Activated T-helper 2 cell treated with anti-CD3 and anti-CD28 coated beads, Interferon-gamma antibody, Interleukin-2, Interleukin-4, amounts not matched to agents 10 μg/mL and 5 μg/mL and 100 μg/mL, durations not matched to agents 14 hours and 24 hours and 36 hours (primary cell): ENCODE data around the gene ZNF763. TPM values are rescaled to one million over a fixed set of nuclear protein-coding genes. Genes with fewer than 3 reads are reported as not detected.

Source experiments
- total RNA-seq: library from RNA; stranded (reverse); gene quantifications from 2 replicates; pipeline ENCODE4 v1.2.3, GENCODE V29; 2022

ZNF763 gene
- total RNA-seq, 1 donor from 2014 or later: 0.43 TPM

Other genes with a start within 250 kb of the ZNF763 start
- 3.6 TPM in 2 replicates for gene ZNF823, start 226.1 kb upstream of the ZNF763 start, total RNA-seq
- 4.2 and 4.9 TPM in 2 replicates for gene ZNF441, start 198.0 kb upstream of the ZNF763 start, total RNA-seq
- gene ZNF491, start 166.5 kb upstream of the ZNF763 start, total RNA-seq: 0.67 and 0.82 TPM in 2 replicates
- gene ZNF440, start 150.8 kb upstream of the ZNF763 start, total RNA-seq: 10.8 and 11.0 TPM in 2 replicates
- 4.3 and 5.1 TPM in 2 replicates for gene ZNF439, start 116.3 kb upstream of the ZNF763 start, total RNA-seq
- gene ZNF69, start 77.3 kb upstream of the ZNF763 start, total RNA-seq: 1.1 and 1.6 TPM in 2 replicates
- gene ZNF700, start 39.9 kb upstream of the ZNF763 start, total RNA-seq: 14.5 and 14.6 TPM in 2 replicates
- 0.55 TPM in 2 replicates for gene ZNF433, start 70.6 kb downstream of the ZNF763 start, total RNA-seq
- gene ZNF878, start 87.9 kb downstream of the ZNF763 start, total RNA-seq: 0.98 and 1.3 TPM in 2 replicates
- 1.7 and 2.0 TPM in 2 replicates for gene ZNF844, start 99.7 kb downstream of the ZNF763 start, total RNA-seq
- 4.1 and 4.3 TPM in 2 replicates for gene ZNF20, start 175.3 kb downstream of the ZNF763 start, total RNA-seq
- 3.1 and 4.1 TPM in 2 replicates for gene ZNF625, start 191.7 kb downstream of the ZNF763 start, total RNA-seq
- 7.7 and 9.7 TPM in 2 replicates for gene ZNF136, start 198.1 kb downstream of the ZNF763 start, total RNA-seq